Measurements from ENCODE around the gene TATDN2. TPM values are rescaled to one million over a fixed set of nuclear protein-coding genes. Genes with fewer than 3 reads are reported as not detected.

Gene TATDN2
- total RNA-seq, 1 experiment from 2014 or later = 9.8 TPM

DNA sequence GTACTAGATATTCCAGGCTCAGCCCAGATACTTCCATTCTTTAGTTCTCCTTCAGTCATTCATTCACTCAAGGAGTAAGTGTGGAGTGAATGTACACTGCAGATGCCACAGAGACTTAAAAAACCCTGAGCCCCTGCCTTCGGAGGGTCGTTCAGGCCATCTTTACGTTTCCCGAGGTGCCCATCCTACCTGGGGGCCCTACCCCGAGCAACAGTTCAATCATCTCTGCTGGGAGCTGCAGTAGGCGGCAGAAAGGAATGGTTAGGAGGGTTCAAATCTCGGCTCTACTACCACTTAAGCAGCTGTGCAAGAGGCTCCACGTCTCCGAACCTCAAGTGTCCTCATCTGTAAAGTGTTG lies 72.0 kb downstream of the TATDN2 start:
- Histone ChIP-seq H3K27me3 (ENCODE audit: control insufficient read depth, insufficient read depth, low read length) (no peaks in the 10 kb centered on the region), H3K36me3 (replicated peaks; ENCODE audit: control insufficient read depth, insufficient read depth, low read length) (peaks cover 27% of the 10 kb centered on the region), H3K4me3 (ENCODE audit: insufficient read depth, low read depth, low read length) (peak overlapping the region; percentile 88)
- DNase-seq = no peak

DNA sequence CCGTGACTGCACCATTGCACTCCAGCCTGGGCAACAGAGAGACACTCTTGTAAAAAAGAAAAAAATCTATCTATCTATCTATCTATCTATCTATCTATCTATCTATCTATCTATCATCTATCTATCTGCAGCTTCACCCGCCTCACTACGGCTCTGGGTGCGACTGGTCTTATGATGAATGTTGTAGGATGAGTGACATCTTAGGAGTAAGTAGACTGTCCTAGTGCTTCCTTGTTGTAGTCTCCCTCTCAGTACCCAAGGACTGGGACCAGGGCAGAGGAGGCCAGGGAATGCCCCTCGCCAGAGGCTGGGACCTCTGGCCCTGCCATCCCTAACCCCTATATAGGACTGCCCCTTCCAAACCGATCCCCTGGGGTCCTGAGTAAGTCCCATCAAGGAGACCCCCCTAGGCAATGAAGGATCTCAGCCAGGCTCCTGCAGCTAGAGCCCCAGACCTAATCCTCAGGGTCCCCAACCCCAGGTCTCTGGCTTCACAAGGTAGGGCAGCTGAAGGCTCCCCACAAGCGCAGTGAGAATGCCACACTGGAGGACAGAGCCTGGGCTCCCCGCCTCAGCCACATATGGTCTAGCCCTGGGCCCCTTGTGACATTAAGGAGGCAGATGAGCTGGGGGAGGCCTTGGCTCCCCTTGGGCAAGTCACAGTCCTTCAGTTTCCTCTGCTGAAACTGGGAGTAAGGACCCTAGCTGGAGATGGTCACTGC lies 73.5 kb downstream of the TATDN2 start:
- Histone ChIP-seq H3K4me3 (ENCODE audit: insufficient read depth, low read depth, low read length) (no peak overlapping the region), H3K27me3 (ENCODE audit: control insufficient read depth, insufficient read depth, low read length) (no peaks in the 10 kb centered on the region), H3K36me3 (replicated peaks; ENCODE audit: control insufficient read depth, insufficient read depth, low read length) (peaks cover 18% of the 10 kb centered on the region)
- no peak for DNase-seq

DNA sequence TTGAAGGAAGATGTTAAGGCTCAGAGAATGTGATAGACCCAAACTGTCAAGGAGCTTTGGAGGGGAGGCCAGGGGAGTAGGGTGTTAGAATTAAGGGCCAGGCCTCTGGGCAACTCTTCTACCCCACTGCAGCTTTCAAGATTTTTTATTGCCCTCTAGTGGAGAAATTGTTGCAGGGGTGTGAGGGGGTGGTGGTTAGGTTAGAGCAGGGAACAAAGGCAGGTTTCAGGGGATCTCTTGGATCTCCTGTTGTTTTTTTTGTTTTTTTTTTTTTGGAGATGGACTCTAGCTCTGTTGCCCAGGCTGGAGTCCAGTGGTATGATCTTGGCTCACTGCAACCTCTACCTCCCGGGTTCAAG lies 74.1 kb downstream of the TATDN2 start:
- DNase-seq = peak; percentile 82
- Histone ChIP-seq H3K36me3 (replicated peaks; ENCODE audit: control insufficient read depth, insufficient read depth, low read length) (peaks cover 15% of the 10 kb centered on the region), H3K27me3 (ENCODE audit: control insufficient read depth, insufficient read depth, low read length) (no peaks in the 10 kb centered on the region), H3K4me3 (ENCODE audit: insufficient read depth, low read depth, low read length) (no peak overlapping the region)

DNA sequence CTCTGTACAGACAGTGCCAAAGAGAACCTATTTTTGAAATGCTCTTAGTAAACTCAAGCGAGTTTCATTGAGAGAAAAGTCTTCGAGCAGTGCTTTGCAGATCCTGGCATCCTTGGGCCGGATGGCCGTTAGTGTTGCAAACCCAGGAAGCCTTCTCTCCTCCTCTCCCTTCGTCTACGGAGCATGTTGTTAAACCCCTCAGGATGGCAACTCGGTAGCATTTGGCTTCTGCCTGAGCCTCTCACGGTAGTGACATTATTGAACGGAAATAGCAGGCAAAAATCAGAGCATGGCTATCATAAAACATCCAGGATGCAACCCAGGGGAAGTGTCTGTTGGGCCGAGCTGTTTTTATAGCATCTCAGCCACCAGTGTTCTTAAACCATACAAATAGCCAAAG lies 79.3 kb downstream of the TATDN2 start:
- H3K27me3 ChIP-seq (ENCODE audit: control insufficient read depth, insufficient read depth, low read length) = no peaks in the 10 kb centered on the region; the same call in 1 of the 2 replicates
- no peak overlapping the region for H3K4me3 ChIP-seq (ENCODE audit: insufficient read depth, low read depth, low read length)
- peak; percentile 30 for DNase-seq
- no peaks in the 10 kb centered on the region for H3K36me3 ChIP-seq (replicated peaks; ENCODE audit: control insufficient read depth, insufficient read depth, low read length)

DNA sequence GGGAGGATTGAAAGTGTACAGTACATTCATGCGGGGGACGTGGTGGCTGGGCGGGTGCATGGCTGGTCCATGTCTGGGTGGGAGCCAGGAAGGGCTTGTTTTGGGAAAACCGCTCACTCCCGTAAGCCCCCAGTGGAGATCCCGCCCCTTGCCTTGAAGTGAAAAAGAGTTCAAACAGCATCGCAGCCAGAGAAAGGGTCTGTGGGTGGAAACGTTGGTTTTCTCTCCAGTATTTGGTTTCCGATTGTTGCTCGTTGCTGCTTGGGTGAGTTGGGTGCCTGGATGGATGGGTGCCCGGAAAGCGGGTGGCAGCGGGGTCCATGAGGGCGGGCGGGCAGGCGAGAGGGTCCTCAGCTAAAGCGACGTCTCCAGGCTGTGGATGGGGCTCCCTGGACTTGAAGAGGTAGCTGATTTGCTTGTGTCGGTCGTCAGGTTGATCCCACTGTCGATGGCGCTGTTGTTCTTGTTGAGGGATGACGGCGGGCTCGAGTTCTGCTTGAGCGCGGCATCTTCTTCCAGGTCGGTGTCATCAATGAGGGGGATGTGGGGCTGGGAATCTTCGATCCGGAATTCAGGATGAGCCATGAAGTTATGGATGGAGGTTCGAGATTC lies 80.3 kb downstream of the TATDN2 start:
- no peaks in the 10 kb centered on the region; the same call in 1 of the 2 replicates for H3K27me3 ChIP-seq (ENCODE audit: control insufficient read depth, insufficient read depth, low read length)
- DNase-seq = peak; percentile 76
- H3K4me3 ChIP-seq (ENCODE audit: insufficient read depth, low read depth, low read length) = no peak overlapping the region
- H3K36me3 ChIP-seq (replicated peaks; ENCODE audit: control insufficient read depth, insufficient read depth, low read length) = no peaks in the 10 kb centered on the region

DNA sequence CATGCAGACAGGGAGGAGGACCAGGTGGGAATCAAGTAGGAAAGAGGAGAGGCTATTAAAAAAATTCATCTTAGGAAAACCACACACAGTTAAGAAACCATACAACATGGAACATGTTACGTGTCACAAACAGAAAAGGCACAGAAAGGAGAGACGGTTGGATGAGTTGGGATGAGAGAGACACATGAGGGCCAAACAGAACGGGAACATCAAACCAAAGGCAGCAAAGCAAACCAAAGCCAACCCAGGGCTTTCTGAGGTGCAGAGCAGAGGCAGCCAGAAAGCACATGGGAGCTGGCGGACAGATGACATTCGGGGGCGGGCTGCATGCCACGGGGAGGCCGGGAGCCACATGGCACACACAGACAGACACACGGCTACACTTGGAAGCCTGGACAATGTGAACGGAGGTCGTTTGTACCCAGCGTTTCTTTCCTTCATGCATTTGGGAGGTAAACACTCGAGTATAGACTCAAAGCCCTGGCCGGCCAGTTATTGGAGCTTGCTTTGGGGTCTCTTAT lies 81.3 kb downstream of the TATDN2 start:
- Histone ChIP-seq H3K27me3 (ENCODE audit: control insufficient read depth, insufficient read depth, low read length) (no peaks in the 10 kb centered on the region; the same call in 1 of the 2 replicates), H3K36me3 (replicated peaks; ENCODE audit: control insufficient read depth, insufficient read depth, low read length) (no peaks in the 10 kb centered on the region), H3K4me3 (ENCODE audit: insufficient read depth, low read depth, low read length) (no peak overlapping the region)
- DNase-seq = peak; percentile 28

DNA sequence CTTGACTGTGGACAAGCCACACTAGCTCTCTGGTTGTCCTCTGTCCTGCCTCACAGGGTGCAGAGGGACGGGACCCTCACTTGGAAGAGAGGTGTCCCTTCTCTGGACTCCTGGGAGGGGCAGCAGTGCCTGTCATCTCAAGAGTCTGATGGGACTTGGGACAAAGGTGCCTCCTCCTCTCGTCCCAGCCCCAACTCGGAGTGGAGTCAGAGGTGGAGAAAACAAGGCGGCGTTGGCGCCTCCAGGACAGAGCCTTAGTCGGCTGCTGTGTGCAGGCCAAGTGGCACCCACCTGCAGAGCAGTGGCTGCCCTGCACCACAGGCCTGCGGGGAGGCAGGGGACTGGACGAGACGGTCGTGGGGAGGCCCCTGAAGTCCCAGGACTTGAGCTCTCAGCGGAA lies 82.1 kb downstream of the TATDN2 start:
- DNase-seq = peak; percentile 48
- Histone ChIP-seq H3K4me3 (ENCODE audit: insufficient read depth, low read depth, low read length) (no peak overlapping the region), H3K36me3 (replicated peaks; ENCODE audit: control insufficient read depth, insufficient read depth, low read length) (no peaks in the 10 kb centered on the region), H3K27me3 (ENCODE audit: control insufficient read depth, insufficient read depth, low read length) (no peaks in the 10 kb centered on the region; the same call in 1 of the 2 replicates)

Other genes starting within 250 kb of the TATDN2 start
- 67.7 and 77.5 TPM in 2 replicates for gene FANCD2, start 222.0 kb upstream of the TATDN2 start, total RNA-seq (2014; rRNA removed; shearing (Covaris generic))
- not detected in 2 replicates for gene FANCD2OS, start 140.2 kb upstream of the TATDN2 start, total RNA-seq (2014; rRNA removed; shearing (Covaris generic))
- gene BRK1, start 132.8 kb upstream of the TATDN2 start, total RNA-seq (2014; rRNA removed; shearing (Covaris generic)) = 88.1 and 93.3 TPM in 2 replicates
- 25.5 and 26.5 TPM in 2 replicates for gene VHL, start 106.7 kb upstream of the TATDN2 start, total RNA-seq (2014; rRNA removed; shearing (Covaris generic))
- gene IRAK2, start 83.5 kb upstream of the TATDN2 start, total RNA-seq (2014; rRNA removed; shearing (Covaris generic)) = 0.83 and 1.9 TPM in 2 replicates
- not detected in 2 replicates for gene GHRL, start 44.5 kb downstream of the TATDN2 start, total RNA-seq (2014; rRNA removed; shearing (Covaris generic))
- 193 and 204 TPM in 2 replicates for gene SEC13, start 72.7 kb downstream of the TATDN2 start, total RNA-seq (2014; rRNA removed; shearing (Covaris generic))